DMS53 treated with DMSO at 0.1 percent for 48 hours (cell line): ENCODE measurements around the gene MCM5.

ENCODE experiments used
- DNase-seq: peaks from one replicate; lab custom pipeline; 2025; ENCODE audit not compliant: unreplicated experiment; lab: John Stamatoyannopoulos, UW

The MCM5 gene

GRCh38 chr22:35400501-35400790 lies 506 bp downstream of the MCM5 start:
- DNase-seq = no peak

- no peak for DNase-seq
These were observed 1.9 kb downstream of the MCM5 start for GRCh38 chr22:35401863-35402262.

GRCh38 chr22:35403356-35403755 lies 3.4 kb downstream of the MCM5 start:
- no peak for DNase-seq

GRCh38 chr22:35404176-35404575 lies 4.2 kb downstream of the MCM5 start:
- no peak for DNase-seq

GRCh38 chr22:35406443-35406842 lies 6.5 kb downstream of the MCM5 start:
- no peak for DNase-seq

- no peak for DNase-seq
These were observed 7.4 kb downstream of the MCM5 start for GRCh38 chr22:35407362-35407761.

- DNase-seq = no peak
These were observed 10.1 kb downstream of the MCM5 start for GRCh38 chr22:35409783-35410662.

GRCh38 chr22:35410663-35411034 lies 10.7 kb downstream of the MCM5 start:
- DNase-seq = no peak

- DNase-seq = no peak
These were observed 11.2 kb downstream of the MCM5 start for GRCh38 chr22:35411102-35411501.

- DNase-seq = no peak
These were observed 13.7 kb downstream of the MCM5 start for GRCh38 chr22:35413624-35414023.

- no peak for DNase-seq
These were observed 17.7 kb downstream of the MCM5 start for GRCh38 chr22:35417606-35418005.

- no peak for DNase-seq
These were observed 18.1 kb downstream of the MCM5 start for GRCh38 chr22:35418088-35418487.

- no peak for DNase-seq
These were observed 18.8 kb downstream of the MCM5 start for GRCh38 chr22:35418731-35419130.

GRCh38 chr22:35419756-35420155 lies 19.8 kb downstream of the MCM5 start:
- no peak for DNase-seq

GRCh38 chr22:35421121-35421520 lies 21.2 kb downstream of the MCM5 start:
- DNase-seq = no peak

- no peak for DNase-seq
These were observed 22.2 kb downstream of the MCM5 start for GRCh38 chr22:35422145-35422544.

GRCh38 chr22:35422936-35423335 lies 23.0 kb downstream of the MCM5 start:
- no peak for DNase-seq

- DNase-seq = no peak
These were observed 24.1 kb downstream of the MCM5 start for GRCh38 chr22:35424081-35424480.

GRCh38 chr22:35424761-35425160 lies 24.8 kb downstream of the MCM5 start:
- no peak for DNase-seq

- no peak for DNase-seq
These were observed 25.6 kb downstream of the MCM5 start for GRCh38 chr22:35425546-35425945.

GRCh38 chr22:35425971-35426800 lies 26.2 kb downstream of the MCM5 start:
- peak; percentile 2 for DNase-seq

GRCh38 chr22:35426801-35427140 lies 26.8 kb downstream of the MCM5 start:
- DNase-seq = no peak
